Right renal cortex interstitium (tissue), 3 donors: ENCODE results near the gene CTNNBIP1. TPM values are rescaled to one million over a fixed set of nuclear protein-coding genes. Genes with fewer than 3 reads are reported as not detected.

Experiments used
- DNase-seq, 3 donors: peaks; one replicate each; pipeline ENCODE4 v3.0.0-alpha.2; 2013; ENCODE audit warnings: low read depth in 3 of 3, low spot score in 2 of 3
- polyA plus RNA-seq, 3 donors: library from polyadenylated mRNA; unstranded; fragments of 120-200 nt; gene quantifications; one replicate each; pipeline ENCODE4 v1.2.1, GENCODE V29; 2013; ENCODE audit not compliant: insufficient read length in 3 of 3

The CTNNBIP1 gene
- polyA plus RNA-seq, 3 donors = 29.9 to 31.4 (median 30.9) TPM

DNA sequence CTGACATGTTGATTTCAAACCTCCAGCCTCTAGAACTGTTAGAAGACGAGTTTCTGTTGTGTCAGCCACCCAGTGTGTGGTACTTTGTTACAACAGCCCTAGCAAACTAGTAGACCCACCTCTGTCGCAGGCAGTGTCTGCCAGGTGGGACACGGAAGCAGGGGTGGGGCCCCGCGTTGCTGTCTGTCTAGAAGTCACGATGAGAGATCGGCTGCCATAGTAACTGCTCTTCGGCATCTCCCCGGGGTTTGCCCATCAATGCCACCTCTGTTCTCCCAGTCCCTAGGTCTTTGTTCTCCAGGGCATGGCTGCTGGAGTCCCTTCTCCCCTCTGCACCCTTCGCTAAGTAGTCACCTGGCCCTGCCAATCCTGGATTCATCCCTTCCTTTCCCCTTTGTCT is 71.1 kb downstream of the CTNNBIP1 start:
- DNase-seq = no peak

DNA sequence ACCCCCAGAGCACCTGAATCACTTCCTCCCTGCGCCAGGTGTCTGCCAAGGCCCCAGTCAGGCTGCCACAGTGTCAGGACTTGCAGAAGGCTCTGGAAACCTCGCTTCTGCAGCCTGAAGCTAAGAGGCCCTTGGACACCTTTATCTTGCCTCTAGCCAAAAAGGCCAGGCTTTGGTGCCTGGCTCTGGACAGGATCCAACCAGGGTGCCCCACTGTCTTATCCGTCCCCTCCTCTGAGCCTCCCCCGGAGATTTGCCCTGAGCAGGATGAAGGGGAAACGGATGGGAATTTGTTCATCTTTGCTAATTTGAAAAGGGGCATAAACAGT is 73.5 kb downstream of the CTNNBIP1 start:
- no peak for DNase-seq

DNA sequence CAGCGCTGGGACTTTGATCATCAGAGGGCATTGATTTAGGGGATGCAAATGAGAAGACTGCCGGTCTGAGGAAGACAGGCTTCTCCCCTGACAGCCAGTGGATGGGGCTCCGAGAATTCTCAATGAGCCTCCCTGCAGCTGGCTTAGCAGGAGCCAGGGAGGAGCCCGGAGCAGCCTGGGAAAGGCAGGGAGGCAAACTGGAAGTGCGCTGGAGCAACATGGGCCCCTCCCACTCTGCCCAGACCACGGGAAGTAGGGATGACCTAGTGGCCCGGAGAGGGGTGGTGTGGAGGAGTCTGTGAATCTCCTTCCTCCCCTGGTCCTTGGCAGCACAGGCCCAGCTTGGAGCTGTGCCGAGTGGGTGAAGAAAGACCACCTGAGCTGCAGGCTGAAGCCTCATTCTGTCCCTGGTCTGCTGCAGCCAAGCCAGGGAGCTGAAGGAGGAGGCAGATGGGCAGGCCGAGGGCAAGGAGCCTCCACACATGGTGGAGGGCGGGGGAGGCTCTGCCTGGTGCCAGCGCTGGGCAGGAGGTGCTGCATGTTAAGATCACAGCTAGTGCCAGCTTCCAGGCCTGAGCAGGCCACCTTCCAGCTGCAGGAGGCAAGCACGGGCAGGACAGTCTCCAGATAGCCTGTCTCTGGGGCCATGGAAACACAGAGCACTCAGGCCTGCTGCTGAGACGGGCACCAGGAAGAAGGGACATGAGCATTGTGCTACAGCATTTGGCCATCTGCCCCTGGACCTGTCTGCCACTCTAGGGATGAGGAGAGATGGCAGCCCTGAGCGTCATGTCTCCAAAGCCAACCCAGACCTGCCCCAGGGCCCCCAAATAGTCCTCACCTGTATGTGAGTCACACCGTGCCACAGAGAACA is 74.1 kb downstream of the CTNNBIP1 start:
- DNase-seq = peak in 2 of 3 donors; percentile 55 to 56

DNA sequence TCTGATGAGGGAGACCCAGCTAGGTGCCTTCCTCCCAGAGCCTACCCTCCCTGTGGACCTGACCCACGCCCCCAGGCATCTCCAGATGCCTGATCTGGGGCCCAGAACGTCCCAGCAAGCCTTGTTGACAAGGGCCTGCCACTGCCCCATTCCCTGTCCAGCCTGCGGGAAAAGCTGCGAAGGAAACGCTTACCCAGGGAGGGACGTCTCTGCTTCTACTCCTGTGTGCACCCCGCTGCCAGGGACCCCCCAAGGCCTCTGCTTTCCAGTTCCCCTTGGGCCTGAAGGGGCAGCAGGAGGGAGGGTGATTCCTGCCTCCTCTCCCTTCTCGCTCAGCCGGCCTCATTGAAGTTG is 74.7 kb downstream of the CTNNBIP1 start:
- DNase-seq = no peak

DNA sequence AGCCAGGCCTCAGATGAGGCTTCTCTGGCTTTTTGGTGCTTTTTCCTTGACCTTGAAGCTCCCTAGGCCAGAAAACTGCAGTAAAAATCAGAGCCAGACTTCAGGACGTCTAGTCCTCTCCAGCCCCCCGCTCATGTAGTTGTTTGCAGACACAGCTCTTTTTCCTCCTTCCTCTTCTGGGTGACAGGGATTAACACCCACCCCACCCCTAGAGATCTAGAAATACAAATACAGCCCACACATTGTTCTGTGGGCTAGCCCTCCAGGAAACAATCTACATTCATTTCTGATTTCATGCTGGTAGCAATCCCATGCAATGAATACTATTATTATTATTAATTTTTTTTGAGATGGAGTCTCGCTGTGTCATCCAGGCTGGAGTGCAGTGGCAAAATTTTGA is 76.4 kb downstream of the CTNNBIP1 start:
- no peak for DNase-seq

DNA sequence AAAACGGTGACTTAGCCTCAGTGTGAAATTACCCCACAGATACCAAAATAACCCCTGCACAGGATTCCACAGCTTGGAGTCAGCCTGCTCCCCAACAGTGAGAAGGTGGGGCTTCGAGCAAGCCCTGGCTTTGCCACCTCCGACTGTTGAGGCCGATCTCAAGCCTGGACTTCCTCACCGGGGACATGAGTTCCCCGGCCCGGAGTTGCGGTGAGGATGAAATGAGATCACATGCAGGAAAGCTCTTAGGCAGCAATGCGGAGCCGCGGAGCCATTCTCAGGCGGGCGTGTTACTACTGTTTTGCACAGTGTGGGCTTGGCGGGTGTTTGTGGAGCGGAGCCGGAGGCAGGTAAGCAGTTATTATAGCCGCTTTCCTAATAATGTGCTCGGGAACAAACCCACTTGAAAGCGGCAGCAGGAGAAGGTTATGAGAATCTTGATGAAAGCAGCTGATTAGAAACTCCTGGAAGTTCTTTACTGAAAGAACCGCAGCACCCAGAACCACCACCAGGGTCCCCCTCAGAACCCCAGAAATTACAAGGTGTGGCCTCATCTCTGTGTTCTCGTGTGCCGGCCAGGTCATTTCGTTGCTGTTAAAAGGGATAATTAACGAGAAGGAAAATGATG is 82.4 kb downstream of the CTNNBIP1 start:
- DNase-seq = no peak

DNA sequence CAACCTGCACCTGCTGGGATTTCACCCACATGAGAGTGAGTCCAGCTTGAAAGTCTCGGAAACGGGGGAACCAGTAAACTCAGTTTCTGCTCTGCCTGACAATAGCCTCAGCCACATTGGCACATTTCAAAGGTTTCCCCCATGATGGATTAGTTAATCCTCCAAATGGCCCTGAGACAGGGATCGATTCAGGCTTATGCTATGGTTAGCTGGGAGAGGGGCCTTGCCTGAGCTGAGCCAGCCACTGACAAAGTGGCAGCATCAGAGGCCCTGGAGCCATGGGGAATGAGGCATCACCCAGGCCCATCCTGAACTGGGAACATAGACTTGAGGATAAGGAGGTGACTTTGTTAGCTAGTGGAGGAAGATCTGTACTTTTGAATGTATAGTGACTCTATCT is 83.5 kb downstream of the CTNNBIP1 start:
- no peak for DNase-seq

DNA sequence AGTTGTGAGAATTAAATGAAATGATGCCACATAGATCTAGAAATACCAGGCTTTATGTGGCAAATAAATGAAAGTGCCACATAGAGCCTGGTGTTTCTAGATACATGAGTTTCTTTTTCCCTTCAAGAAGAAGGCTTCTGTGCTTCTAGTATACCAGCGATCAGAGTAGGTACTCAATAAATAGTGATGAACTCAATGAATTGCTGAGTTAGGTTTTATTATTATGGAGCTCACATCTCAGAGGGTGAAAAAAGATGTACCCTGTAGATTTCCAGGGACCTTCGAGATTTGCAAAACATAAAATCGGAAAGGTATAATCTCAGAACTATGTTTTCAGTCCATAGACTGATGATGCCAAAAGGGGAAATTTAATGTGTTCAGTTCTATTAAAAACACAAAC is 84.0 kb downstream of the CTNNBIP1 start:
- DNase-seq = no peak

DNA sequence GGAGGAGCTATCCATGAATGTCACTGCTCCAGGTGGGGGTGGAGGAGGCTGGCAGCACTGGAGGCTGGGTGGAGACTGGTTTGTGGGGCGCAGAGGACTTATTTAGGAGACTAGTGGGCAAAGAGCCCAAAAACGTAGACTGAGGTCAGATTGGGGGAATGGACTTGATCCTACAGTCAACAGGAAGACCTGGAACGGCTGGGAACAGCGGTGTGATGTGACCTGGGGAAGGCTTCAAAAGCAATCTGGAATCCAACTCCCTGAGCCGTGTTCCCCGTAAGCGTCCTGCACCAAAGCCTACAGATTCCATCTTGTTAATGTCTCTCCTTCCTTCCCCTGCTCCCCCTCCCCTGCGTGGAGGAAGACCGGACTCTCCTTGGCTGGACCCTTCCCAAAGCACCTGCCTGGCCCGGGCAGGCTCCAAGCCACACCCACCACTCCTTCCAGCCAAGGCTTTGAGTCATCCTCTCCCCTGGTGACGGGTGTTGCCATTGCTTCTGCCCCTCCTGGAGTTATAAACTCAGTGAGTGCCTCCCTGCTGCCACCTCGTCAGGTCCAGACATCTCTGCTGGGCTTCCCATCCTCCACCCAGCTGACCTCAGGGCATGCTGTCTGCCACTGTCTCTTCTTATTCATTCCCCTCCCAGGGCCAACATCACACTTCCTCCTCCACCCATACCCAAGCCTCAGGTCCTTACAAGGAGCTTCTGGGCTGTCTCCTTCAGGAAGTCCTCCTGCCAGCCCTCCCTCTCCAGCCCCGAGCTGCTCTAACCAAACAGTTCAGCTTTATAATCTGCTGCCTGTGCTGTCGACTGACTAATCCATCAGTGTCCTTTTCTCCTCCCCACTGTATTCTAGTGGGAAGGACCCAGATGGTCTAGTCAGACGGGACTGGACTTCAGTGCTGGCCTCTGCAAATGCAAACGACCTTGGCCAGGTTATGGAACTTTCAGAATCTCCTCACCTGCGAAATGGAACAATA is 84.7 kb downstream of the CTNNBIP1 start:
- DNase-seq = no peak

DNA sequence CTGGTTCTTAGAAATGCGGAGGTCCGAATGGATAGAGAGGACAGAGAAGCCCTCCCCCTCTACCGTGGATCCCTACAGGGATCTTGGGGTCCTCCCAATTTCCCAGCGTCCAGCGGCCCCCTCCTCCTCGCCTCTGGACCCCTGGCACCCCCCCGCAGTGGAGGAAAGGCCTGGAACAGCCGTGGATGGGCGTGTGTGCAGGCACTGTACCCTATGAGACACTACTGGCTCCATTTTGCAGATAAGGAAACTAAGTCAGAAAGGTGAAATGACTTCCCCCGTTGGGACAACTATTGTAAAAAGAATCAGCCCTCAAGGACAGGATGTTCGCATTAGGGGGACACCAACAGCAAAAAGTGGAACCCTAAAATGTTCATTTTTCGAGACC is 85.4 kb downstream of the CTNNBIP1 start:
- DNase-seq = no peak

DNA sequence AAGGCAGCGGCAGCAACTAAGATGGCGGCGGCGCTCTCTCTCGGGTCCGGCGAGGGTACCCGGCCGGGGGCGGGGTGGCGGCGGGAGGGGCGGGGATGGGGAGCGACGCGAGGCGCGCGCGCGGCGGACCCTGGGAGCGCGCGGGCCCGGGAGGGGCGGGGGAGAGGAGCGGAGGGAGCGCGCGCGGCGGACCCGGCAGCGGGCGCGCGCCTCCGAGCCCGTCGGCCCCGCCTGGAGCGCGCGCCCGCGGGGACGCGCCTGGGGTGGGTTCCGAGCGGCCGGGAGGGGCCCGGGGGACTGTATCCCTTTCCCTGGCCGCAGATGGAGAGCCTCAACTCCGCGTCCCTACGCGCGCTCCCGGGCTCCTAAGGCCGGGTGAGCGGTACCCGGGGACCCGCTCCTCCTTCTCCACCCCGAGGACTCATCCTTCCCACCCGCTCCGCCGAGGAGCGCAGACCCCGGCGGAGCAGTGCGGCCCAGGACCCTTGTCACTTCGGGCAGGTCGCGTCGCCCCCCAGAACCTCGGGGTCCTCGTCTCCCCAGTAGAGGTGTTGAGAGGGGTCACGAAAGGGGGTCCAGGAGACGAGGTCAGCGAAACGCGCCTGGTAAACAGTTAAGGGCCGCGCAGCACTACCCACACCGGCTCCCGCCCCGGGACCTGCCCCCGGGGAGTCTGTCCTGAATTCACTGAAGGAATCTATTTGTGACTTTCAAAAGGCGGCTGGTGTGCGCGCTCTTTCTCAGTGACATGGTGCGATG is 85.9 kb downstream of the CTNNBIP1 start, which contains the start of gene CLSTN1:
Gene CLSTN1, minus strand, starts transcription at position 23 of the 759 bp plus-strand sequence. CDS start 232 bp downstream, outside the sequence.
- DNase-seq = peak in 2 of 3 donors; percentile 70

DNA sequence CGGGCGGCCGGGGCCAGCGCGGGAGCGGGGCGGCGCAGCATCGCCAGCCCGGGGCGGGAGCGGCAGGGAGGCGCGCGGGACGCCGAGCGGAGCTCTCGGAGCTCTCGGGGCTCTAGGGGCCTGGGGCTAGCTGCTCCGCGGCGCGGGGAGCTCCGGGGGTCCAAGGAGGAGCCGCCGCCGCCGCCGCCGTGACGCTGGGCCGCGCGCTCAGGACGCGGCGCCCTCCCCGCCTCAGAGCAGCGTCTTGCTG is 86.5 kb downstream of the CTNNBIP1 start:
- no peak for DNase-seq

DNA sequence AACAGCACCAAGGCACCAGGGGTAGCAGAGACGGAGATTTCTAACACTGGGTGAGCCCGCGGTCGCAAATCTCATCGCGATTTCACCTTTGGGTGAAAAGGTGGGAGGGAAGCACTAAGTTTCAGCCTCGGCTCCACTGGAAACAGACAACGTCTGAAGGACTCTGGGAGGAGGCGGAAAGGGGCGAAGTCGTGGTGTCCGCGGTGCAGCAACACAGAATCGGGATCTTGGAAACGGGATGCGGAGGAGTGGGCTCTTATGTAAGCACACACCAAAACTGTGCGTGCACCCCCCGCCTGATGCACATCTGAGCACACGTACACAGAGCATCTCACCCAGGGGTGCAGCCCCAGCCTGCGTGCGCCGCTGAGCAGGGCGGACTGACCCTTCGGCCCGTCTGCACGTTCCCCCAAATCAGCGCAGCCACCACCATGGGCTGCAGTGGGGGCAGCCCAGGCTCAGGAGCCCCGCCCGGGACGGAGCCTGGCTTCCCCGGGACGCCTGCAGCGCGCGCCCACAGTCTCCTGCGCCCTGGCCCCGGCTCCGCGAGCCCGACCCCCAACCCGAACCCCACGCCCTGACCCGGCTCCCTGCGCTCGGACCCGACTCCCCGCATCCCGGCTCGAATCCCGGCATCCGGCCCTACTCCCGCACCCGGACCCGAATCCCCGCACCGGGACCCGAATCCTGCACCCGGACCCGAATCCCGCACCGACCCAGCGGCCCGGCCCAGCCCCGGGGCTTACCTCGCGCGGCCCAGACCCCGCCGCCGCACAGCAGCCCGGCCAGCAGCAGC is 87.0 kb downstream of the CTNNBIP1 start:
- no peak for DNase-seq

DNA sequence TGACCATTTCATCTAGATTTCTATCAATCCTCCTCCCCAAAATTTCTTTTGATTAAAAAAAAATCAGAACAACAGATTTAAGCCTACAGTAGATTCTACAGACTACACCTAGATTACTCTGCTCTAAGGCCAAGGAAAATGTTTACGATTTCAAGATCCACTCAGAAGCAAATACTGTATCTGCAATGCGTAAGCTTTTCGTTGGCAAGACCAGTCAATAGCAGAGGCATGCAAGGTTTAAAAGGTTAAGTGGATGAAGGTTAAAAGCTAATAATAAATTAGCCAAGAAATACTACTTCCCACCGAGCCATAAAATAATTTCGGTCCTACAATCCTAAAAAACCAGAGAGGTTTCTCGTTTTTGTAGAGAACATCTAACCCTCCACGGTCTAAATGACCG is 87.6 kb downstream of the CTNNBIP1 start:
- no peak for DNase-seq

DNA sequence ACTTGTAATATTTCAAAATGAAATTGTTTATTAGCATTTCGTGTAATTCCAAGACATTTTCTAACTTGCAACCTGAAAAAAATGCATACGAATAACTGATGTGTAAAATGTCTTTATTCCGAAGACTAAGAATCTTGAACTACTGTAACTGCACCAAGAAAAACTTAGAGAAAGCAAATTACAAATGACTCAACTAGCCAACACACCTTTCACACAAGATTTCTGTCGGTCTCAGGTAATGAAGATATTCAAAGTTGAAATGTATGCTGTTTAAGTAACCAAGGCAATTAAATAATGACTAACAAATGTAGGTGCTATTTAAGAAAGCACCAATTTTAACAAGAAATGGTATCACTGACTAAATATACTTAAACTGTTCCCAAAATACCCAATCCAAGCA is 88.4 kb downstream of the CTNNBIP1 start:
- no peak for DNase-seq

DNA sequence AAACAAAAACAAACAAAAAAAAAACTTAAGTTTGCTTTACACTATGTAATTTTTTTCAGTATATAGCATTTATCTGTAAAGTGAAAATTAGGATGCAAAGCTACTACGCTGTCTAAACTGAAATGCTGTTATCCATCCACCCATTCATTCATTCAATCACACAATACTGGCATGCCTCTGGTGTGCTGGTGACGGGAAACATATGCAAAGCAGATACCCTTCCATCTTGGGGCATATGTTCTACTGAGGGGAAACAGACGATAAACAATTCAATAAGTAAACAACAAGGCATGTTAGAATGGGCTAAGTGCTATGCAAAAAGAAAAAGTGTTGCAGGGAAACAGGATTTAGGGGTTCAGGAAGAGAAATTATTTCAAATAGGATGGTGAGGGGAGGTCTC is 89.5 kb downstream of the CTNNBIP1 start:
- no peak for DNase-seq

DNA sequence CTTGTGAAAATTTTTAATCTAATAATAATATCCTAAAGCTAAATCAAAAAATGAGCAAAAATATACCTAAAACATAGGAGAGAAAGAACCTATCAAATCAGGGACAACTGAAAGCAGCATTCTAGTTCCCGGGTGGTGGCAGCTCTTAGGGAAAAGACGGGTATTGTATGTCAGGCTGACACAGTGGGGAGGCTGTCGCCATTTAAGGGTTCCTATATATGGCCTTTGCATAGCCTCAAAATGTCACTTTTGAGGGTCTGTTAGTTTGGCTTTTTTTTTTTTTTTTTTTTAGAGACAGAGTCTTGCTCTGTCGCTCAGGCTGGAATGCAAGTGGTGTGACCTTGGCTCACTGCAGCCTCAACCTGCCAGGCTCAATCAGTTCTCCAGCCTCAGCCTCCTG is 92.3 kb downstream of the CTNNBIP1 start:
- DNase-seq = no peak

DNA sequence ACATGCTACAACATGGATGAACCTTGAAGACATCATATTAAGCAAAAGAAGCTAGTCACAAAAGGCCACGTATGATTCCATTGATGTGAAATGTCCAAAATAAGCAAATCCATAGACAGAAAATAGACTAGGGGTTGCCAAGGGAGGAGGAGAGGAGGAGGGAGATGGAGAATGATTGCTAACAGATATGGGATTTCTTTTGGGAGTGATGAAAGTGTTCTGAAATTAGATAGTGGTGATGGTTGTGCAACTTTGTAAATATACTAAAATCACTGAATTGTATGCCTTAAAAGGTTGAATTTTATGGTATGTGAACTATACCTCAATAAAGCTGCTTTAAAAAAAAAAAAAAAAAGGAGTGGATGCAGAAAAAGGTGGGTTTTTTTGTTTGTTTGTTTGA is 93.9 kb downstream of the CTNNBIP1 start:
- no peak for DNase-seq

DNA sequence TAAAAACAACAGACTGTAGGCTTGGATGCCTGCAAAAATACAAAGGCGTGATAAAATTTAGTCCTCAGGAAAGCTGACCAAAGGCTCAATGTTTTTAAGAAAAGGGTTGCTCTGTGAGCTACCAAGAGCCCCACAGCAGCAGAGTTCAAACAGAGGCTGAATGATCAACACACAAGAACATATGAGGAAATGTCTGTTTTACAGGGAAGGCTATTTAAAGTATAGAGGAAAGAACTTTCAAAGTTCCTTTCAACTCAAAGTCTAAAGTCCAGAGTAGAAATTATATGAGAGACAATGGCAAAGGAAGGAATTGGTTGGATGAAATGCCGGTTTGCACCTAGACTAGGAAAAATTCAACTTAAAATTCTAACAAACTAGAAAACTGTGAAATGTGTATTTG is 94.9 kb downstream of the CTNNBIP1 start:
- no peak for DNase-seq

DNA sequence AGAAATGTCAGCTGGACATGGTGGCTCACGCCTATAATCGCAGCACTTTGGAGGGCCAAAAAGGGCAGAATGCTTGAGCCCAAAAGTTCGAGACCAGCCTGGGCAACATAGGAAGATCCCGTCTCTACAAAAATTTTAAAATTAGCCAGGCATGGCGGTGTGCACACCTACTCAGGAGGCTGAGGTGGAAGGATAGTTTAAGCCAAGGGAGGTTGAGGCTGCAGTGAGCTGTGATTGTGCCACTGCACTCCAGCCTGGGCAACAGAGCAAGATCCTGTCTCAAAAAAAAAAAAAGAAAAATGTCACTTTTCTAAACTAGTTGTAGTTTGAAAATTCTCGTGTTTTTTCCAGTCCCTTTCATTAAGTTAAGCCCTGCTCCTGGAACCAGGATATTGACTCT is 95.5 kb downstream of the CTNNBIP1 start:
- DNase-seq = no peak
